GM21529 (cell line): ENCODE results near the gene CLEC4G.

Experiments
- ATAC-seq: cut with Tn5 transposase; IDR thresholded peaks from one replicate; pipeline ENCODE4 v1.9.1; 2021; ENCODE audit not compliant: unreplicated experiment

CLEC4G gene

GRCh38 chr19:7698583-7698982, 33.3 kb downstream of the CLEC4G start:
- ATAC-seq, result no peak

DNA sequence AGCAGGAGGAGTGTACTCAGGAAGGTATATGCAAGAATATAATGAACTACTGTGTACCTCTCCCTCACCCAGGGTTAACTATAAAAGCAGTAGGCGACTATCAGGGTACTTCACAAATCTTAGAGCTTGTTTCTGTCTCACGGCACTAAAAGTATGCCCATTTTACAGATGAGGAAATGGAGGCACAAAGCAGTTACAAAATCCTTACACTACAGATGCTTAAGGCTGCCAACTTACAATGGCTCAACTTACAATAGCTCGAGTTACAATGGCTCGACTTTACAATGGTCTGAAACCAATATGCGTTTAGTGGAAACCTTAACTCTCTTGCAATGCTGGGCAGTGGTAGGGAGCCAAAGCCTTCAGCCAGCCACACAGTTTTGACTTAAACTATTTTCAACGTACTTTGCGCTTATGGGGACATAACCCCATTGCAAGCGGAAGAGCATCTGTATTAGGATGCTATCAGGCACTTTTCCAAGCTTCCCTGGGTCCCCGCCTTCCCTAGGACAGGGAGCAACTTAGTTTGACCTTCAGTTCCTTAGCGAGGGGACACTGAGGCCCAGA, 34.1 kb downstream of the CLEC4G start:
- ATAC-seq, result no peak

DNA sequence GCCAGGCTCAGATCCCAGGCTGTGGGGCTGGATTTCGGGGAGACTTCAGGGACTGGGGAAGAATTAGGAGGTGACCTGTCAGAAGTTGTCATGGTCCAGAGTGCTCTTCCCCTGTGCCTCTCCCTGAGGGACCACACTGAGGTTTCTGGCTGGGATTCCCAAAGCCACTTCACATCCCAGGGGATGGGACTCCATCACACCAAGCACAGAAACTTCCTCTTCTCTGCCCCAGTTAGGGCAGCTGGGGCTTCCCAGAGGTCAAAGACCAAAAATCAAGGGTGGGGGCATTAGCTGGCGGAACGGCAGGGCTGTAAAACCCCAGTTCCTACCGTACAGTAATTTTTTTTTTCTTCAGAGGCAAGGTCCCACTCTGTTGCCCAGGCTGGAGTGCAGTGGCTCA, 37.4 kb downstream of the CLEC4G start:
- ATAC-seq, result no peak

DNA sequence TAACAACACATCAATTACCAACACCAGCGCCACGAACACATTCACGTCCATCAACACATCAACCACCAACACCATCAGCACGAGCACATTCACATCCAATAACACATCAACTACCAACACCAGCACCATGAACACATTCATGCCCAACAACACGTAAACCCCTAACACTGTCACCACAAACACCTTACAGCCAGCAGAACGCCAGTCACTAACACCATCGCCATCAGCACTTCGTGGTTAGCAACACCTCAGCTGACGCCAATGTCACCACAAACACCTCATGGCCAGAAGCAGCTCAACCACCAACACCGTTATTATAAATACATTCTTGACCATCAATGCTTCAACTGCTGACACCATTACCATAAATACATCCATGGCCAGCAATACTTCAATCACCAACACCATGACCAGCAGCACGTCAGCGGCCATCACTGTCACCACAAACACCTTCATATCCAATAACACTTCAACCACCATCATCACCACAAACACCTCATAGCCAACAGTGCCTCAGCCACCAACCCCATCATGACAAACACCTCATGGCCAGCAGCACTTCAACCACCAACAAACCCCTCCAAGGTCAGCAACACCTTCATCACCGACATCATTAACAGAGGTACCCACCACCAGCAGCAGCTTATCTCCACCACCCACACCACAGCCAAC, 39.4 kb downstream of the CLEC4G start:
- no peak for ATAC-seq

DNA sequence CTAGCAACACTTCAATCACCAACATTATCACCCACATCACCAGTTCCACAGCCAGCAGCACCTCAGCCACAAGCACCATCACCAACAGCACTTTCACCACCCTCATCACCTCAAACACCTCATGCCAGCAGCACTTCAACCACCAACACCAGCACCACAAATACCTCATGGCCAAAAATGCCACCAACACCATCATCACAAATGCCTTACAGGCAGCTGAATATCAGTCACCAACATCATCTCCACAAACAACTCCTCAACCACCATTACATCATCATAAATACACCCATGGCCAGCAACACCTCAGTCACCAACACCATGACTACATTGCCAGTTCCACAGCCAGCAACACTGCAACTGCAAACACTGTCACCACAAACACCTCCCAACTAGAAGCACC, 40.4 kb downstream of the CLEC4G start:
- ATAC-seq, result no peak

- no peak for ATAC-seq
Observed at GRCh38 chr19:7690779-7691258, 41.1 kb downstream of the CLEC4G start.

GRCh38 chr19:7689165-7689564, 42.7 kb downstream of the CLEC4G start:
- ATAC-seq, result no peak

DNA sequence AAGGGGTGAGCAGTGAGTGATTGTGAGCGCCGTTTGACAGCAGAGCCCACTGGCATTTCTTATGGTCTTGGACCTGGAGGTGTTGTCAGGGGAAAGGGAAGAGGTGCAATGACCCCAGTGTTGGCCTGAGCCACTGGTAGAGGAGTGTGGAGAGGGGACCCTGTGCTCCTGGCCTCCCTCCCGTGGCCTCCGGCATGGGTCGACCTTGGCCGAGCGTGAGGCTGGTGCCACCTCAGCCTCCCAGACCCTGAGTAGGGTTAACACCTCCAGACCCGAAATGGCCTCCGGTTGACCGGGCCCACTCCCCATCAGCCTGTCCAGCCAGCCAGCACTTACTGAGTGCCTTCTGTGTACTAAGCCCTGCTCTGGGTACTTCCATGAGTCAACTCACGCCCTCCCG, 44.7 kb downstream of the CLEC4G start:
- ATAC-seq, result no peak

- no peak for ATAC-seq
Observed at GRCh38 chr19:7685546-7686445, 46.1 kb downstream of the CLEC4G start.

- no peak for ATAC-seq
Observed at GRCh38 chr19:7682175-7682855, 49.6 kb downstream of the CLEC4G start.

DNA sequence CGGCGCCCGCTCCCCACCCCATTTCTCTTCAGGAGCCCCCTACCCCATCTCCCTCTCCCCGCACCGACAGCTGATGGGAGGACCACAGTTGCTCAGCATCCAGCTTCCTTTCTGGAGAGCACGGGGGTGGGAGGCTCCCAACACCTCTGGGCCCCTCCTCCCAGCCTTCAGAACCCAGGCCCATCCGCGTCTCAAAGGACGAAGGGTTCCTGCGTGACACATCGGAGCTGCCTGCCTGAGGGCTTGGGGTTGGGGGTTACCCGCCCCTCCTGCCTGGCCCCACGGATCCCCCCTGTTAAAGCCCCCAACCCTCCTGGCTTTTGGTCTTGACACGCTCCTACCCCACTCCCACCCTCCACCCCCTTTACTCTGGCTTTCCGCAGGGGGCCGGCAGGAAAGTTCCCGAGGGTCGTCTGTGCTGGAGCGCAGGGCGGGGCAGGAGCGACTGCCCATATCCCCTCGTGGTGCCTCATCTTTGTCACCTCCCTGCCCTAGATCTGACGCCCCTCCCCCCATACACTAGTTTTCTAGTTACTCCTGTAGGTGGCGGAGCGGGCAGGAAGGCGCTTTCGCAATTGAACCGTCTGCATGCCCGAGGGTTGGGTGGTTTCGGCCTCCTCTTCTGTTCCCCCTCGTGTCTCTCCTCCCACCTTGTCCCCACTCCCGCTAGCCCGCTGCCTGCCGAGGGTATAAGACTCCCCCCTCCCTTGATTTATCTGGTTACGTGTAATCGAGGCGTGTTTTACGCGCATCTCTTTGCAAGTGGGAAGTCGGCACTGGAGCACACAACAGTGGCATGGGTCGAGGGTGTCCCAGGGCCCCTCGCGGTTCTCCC, 50.4 kb downstream of the CLEC4G start:
- no peak for ATAC-seq

DNA sequence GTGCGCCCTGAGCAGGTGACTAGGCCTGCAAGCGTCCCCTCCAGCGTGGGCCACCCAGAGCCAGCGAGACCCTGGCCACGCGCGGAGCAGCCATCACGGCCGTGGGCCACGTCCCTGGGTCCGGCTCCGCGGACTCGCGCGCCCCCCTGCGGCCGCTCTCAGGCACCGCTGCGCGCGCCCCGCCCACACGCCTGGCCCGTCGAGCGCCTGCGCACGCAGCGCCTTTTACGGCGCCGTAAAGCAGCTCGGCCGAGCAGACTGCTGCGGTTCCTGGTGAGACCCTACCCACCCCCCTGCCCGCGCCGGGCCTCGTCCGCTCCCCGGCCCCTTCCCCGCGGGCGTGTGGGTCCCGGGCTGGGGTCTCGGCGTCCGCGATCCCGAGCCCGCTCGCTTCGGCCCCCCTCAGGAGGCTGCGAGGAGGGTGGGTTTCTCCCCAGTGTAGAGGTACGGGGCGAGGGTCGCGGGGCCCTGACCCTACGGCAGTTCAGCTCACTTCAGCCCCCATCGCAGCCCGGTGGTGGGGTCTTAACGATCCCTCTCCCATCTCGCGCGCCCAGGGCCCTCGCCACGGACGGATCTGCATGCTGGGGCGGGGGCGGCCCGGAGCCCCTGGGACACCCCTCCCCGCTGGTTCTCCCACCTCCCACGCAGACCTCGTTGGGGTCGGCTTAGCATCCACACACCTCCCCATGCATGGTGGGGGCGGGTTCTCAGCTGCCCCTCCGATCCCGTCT, 51.1 kb downstream of the CLEC4G start, which contains the start of gene TRAPPC5:
TRAPPC5 (plus strand) TSS at position 228 of the 734 bp plus-strand sequence. CDS start 1,421 bp downstream, outside the sequence.
- ATAC-seq, result no peak

- no peak for ATAC-seq
Observed at GRCh38 chr19:7679771-7680605, 51.9 kb downstream of the CLEC4G start.

DNA sequence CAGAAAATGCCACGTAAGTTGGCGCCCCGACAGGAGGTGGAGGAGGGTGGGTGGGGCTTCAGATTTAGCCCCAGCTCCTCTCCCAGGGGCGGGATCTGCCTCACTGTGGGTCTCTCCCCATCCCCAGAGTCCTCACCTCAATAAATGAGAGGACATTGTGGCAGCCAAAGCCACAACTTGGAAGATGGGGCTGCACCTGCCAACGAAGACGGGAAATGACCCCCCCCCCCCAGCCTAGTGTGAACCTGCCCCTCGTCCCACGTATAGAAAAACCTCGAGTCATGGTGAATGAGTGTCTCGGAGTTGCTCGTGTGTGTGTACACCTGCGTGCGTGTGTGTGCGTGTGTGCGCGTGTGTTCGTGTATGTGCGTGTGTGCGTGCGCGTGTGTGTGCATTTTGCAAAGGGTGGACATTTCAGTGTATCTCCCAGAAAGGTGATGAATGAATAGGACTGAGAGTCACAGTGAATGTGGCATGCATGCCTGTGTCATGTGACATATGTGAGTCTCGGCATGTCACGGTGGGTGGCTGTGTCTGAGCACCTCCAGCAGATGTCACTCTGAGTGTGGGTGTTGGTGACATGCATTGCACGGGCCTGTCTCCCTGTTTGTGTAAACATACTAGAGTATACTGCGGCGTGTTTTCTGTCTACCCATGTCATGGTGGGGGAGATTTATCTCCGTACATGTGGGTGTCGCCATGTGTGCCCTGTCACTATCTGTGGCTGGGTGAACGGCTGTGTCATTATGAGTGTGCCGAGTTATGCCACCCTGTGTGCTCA, 52.7 kb downstream of the CLEC4G start:
- ATAC-seq, result no peak
